NCI-H510A (cell line): ENCODE data around the gene XYLT2.
"Not testable (repeated sequence)": the region's sequence is repeated elsewhere in the genome, so short reads cannot be mapped to it uniquely, and the experiment has no call there.

Source experiments
- DNase-seq: peaks from one replicate; lab custom pipeline; 2025; lab: John Stamatoyannopoulos, UW

Gene XYLT2

GRCh38 chr17:50319306-50320004 is 26.5 kb upstream of the XYLT2 start:
- no peak for DNase-seq

- no peak for DNase-seq
These were observed 23.7 kb upstream of the XYLT2 start for GRCh38 chr17:50322271-50322670.

DNA sequence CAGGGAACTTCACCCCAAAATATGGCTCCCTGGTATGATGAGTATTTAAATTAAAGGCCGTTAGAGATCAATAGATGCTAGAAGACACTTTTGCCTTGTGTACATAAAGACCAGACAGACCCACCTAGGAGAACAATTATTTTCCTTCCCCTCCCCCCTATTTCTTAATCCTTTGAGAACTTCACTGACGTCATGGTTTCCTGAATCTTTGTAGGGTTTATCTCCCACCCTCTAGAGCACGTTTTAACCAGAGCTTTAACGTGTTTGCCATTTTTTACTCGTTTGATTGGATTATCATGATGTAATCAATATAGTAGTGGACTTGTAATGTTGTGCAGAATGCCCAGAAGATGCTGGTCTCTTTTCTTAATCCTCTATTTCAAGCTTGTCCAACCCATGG is 22.9 kb upstream of the XYLT2 start:
- DNase-seq, result no peak

DNA sequence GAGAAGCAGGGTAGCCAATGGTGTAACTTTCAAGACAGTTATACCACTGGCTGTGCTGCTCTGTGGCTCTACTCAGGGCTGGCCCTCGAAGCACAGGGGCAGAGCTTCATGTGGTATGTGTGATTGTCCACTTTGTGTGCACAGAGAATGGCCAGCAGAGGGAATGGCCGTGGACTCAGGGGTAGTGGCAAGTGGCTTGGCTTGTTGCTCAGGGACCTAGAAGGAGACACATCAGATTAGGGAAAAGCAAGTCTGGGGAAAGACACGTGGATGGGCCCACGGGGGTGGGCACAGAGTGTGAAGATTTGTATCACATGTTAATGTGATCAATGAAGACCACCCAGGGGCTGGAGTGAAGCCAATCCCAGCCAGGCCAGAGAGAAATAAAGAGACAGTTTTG is 20.0 kb upstream of the XYLT2 start:
- no peak for DNase-seq

DNA sequence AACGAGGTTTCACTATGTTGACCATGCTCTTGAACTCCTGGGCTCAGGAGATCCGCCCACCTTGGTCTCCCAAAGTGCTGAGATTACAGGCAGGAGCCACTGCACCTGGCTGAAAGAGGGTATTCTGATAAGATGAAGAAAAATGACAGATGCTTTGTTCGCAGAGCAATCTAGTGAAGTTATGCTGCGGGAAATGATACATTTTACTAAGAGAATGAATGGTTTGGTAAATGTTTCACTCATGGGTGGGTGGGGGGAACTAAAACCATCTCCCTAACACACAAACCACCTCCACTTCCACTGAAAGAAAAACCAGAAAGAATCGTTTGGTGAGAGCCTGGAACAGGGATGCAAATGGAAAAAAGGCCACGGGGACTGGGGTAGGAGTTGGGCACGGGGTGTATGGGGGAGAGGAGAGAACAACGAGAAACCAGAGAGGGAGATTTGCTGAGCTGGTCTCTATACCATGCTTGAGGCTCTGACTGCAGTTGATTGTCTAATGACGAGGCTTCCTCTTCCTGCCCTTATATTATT is 19.0 kb upstream of the XYLT2 start:
- no peak for DNase-seq

DNA sequence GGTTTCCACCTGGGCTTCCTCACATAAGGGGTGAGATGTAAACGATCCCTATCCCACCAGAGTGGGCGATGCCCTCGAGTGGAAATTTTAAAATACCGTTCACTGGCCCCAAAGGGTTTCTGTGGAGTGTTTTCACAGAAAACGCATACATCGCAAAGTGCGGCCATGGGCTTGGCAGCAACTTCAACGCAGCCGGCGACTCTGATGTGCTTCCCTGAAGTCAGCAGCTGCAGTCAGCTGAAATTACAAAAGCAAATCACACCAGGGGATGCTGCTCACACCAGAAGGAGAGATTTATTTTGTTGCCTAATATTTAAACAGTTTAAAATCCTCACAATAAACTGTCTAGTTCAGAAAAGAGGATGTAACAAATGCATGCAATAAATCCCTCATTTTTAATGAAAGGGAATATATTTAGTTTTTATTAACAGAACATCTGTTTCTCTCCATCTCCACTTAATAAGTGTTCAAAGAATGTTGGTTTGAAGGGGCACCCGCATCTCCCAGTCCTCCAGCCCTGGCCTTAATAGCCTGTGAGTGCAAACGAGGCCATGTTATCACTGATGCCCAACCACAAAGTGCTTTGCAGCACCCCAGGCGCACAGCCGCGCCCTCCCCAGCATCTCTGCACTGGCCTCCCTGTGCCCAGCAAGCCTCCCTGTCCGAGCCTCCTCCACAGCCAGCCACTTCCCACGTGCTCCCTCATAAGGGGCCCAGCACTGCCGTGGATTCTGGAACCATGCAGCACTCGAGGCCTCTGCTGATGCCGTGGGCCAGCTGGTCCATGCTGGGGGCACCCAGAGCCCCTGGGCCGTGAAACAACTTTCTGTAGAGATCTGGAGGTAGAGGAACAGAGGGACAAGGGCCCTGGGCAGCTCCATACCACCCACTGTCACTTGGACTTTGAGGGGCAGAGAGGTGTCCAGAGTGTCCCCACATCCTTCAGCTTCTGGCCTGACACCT is 17.3 kb upstream of the XYLT2 start:
- no peak for DNase-seq

GRCh38 chr17:50329716-50330115 is 16.2 kb upstream of the XYLT2 start:
- DNase-seq, result no peak

GRCh38 chr17:50330151-50330775 is 15.7 kb upstream of the XYLT2 start:
- DNase-seq, result no peak

DNA sequence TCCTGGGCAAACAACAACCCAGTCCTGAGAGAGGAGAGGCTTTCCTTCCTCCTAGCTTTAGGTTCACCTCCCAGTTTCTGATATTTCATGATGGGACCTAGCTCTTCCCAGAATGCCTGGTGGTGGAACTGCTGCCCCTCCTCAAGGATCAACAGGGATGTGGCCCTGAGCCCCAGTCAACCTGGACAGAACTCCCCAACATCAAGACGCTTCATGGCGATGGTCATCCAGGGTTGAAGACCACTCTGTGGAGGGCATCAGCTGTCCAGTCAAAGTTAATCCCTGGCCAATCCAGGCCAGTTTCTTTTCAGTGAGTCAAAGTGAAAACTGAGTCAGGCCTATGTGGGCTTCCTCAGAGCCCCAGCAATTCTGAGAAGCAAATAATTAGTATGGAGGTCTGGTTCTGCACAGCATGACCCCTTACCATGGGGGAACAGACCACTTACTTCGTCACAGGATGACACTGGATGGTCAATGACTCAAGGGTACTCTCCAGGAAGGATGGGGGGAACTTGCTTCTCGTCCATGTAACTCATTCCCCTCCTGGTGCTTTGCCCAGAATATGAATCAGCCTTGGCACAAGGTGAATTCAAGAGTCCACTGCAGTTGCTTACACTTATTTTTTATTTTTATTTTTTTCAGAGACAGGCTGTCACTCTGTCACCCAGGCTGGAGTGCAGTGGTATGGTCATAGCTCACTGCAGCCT is 14.7 kb upstream of the XYLT2 start:
- no peak for DNase-seq

GRCh38 chr17:50332196-50332595 is 13.7 kb upstream of the XYLT2 start:
- DNase-seq, result no peak

DNA sequence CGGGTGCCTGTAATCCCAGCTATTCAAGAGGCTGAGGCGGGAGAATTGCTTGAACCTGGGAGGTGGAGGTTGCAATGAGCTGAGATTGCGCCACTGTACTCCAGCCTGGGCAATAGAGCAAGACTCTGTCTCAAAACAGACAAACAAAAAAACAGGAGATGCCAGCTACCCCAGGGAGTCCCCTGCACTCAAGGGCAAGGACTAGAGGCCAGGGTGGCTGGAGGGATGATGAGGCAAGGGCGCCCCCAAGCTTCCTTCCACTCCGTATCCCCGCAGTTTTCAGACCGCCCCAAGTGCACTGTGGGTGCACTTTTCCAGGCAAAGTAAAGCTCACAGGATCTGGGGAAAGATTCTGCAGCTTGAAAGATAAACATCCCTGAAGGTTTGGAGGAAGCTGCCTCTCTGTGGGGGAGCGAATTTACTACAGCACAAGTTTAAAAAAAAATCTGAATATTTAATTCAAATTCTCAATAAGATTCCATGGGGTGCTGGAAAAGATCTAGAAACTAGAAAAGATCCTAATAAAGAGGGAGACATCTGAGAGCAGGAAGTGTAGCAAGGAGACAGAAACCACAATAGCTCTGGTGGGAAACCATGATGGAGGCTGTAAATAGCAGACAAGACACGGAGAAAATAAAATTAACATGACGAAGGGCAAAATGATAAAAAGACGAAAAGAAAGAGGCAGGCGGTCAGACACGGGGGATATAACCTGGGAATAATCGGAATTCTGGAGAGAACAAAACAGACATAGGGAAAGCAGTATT is 12.5 kb upstream of the XYLT2 start:
- not testable (repeated sequence) for DNase-seq

GRCh38 chr17:50337956-50338355 is 8.0 kb upstream of the XYLT2 start:
- DNase-seq, result no peak

DNA sequence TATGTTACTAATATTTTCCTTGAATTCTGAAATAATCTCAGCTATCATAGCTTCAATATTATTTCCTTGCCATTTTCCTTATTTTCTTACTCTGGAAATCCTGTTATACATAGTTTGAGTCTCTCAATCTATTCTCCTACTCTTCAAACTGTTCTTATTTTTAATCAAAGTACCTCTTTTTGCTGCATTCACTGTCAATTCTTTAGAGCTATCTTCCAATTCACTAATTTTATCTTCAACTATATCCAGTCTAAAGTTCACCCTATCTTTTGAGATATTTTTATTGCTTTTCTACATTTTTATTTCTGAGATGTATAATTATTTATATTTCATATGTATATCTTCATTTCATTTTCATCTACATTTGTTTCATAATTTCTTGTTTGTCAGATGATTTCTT is 7.3 kb upstream of the XYLT2 start:
- no peak for DNase-seq

- DNase-seq, result no peak
These were observed 6.5 kb upstream of the XYLT2 start for GRCh38 chr17:50339381-50339780.

DNA sequence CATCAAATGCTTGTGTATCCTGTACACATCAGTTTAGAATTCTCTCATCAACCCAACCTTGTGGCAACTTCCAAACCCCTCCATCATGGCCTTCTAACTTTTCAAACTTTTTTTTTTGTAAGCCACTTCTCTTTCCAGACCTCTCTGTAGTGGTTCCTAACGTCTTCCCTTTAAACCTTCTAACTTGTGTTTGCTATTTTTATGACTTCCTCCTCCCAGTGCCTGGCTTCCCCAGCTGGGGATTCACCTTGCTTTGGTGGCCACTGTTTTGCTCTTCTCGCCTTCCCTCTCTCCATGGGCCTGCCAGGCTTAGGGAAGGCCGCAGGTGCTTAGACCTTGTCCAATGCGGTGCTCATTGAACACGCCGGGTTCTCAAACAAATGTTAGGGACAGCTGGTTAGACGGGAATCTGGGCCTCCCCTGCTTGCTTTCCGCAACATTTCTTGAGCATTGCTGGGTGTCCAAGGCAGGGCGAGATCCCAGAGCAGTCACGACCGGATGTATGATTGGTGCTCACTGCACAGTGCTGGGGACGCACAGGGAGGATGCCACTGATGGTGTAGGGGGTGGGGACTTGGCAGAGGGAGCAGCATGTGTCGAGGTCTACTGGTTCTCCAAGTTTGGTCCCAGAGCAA is 1.1 kb upstream of the XYLT2 start:
- peak; percentile 85 for DNase-seq

GRCh38 chr17:50346313-50347116 is 589 bp downstream of the XYLT2 start:
- no peak for DNase-seq

DNA sequence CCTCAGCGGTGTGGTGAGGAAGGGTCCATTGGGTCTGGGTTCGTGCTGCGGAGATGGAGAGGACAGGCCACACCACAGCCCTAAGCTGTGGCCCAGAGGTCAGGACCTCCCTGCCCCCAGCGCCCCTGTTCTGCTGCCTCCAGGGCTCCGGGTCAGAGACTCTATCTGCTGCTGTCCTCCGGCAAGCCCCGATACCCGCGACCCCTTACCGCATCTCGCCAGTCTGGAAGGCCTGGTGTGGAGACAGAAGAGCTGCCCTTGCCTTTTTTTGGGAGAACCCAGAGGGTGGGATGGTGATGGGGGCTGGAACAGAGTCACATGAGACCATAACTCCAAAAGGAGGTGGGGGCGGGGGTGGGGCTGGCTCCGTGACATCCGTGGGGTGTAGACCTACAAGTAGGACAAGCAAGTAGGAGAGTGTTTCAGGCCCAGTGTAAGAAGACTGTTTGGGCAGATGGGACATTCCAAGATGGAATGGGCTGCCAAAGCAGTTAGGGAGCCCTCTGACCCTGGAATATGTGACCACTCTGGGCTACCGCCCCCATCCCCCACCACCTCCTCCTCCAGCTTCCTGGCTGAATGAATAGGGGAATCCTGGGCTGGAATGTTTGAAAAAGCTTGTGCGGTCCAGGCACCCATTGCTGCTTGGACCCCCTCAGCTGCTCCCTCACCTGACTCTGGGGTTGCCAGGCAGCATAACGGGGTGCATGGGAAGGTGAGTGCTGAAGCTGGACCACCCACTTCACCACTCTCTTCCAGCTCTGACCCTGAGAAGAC is 1.4 kb downstream of the XYLT2 start:
- DNase-seq, result no peak

GRCh38 chr17:50347894-50348291 is 2.0 kb downstream of the XYLT2 start:
- no peak for DNase-seq
